ENCODE data around the gene JUN.

Gene JUN

GRCh38 chr1:58783993-58784757 is at the start of gene JUN:
Gene JUN, minus strand, starts transcription at chr1:58784047. Its CDS starts 977 bp downstream, at chr1:58783070.
- DNase-seq (ENCODE audit: low spot score) = peak; percentile 93

- DNase-seq (ENCODE audit: low spot score) = no peak
Observed at GRCh38 chr1:58833166-58833565, 49.3 kb upstream of the JUN start.

- DNase-seq (ENCODE audit: low spot score) = no peak
Observed at GRCh38 chr1:58830291-58830690, 46.4 kb upstream of the JUN start.

- no peak for DNase-seq (ENCODE audit: low spot score)
Observed at GRCh38 chr1:58829866-58830265, 46.0 kb upstream of the JUN start.

GRCh38 chr1:58827298-58827697 is 43.5 kb upstream of the JUN start:
- DNase-seq (ENCODE audit: low spot score) = no peak

GRCh38 chr1:58824753-58825389 is 41.0 kb upstream of the JUN start:
- DNase-seq (ENCODE audit: low spot score) = peak; percentile 12

- DNase-seq (ENCODE audit: low spot score) = peak; percentile 5
Observed at GRCh38 chr1:58823481-58824010, 39.7 kb upstream of the JUN start.

- DNase-seq (ENCODE audit: low spot score) = no peak
Observed at GRCh38 chr1:58821309-58821708, 37.5 kb upstream of the JUN start.

GRCh38 chr1:58818976-58819375 is 35.1 kb upstream of the JUN start:
- DNase-seq (ENCODE audit: low spot score) = no peak

GRCh38 chr1:58818075-58818474 is 34.2 kb upstream of the JUN start:
- DNase-seq (ENCODE audit: low spot score) = no peak

- DNase-seq (ENCODE audit: low spot score) = no peak
Observed at GRCh38 chr1:58816747-58817221, 32.9 kb upstream of the JUN start.

GRCh38 chr1:58816072-58816746 is 32.4 kb upstream of the JUN start:
- DNase-seq (ENCODE audit: low spot score) = peak; percentile 85

- DNase-seq (ENCODE audit: low spot score) = peak; percentile 25
Observed at GRCh38 chr1:58815686-58816071, 31.8 kb upstream of the JUN start.

- peak; percentile 74 for DNase-seq (ENCODE audit: low spot score)
Observed at GRCh38 chr1:58815069-58815685, 31.3 kb upstream of the JUN start.

- peak; percentile 70 for DNase-seq (ENCODE audit: low spot score)
Observed at GRCh38 chr1:58814251-58815068, 30.6 kb upstream of the JUN start.

GRCh38 chr1:58813801-58814200 is 30.0 kb upstream of the JUN start:
- DNase-seq (ENCODE audit: low spot score) = no peak

- no peak for DNase-seq (ENCODE audit: low spot score)
Observed at GRCh38 chr1:58813361-58813760, 29.5 kb upstream of the JUN start.

- DNase-seq (ENCODE audit: low spot score) = no peak
Observed at GRCh38 chr1:58812926-58813325, 29.1 kb upstream of the JUN start.

GRCh38 chr1:58812468-58812867 is 28.6 kb upstream of the JUN start:
- no peak for DNase-seq (ENCODE audit: low spot score)

GRCh38 chr1:58811303-58811702 is 27.5 kb upstream of the JUN start:
- no peak for DNase-seq (ENCODE audit: low spot score)

- no peak for DNase-seq (ENCODE audit: low spot score)
Observed at GRCh38 chr1:58809325-58810010, 25.6 kb upstream of the JUN start.
